IMR-90 (cell line): Measurements from ENCODE around the gene TNNI3K. TPM values are rescaled to one million over a fixed set of nuclear protein-coding genes. Genes with fewer than 3 reads are reported as not detected.

Experiments
- ATAC-seq: fragments of 200-7000 bp; cut with Tn5 transposase; 2 replicates; pipeline ENCODE4 v1.9.1; 2020; ENCODE audit warnings: low read depth, mild to moderate bottlenecking, moderate library complexity
- BruUV-seq: library from RNA; stranded (reverse); fragments of 400-500 nt; replicated peaks from 2 replicates; lab custom pipeline; 2021; lab: Mats Ljungman, UMichigan
- CTCF ChIA-PET: fragments of 300-600 bp; formaldehyde crosslinking; extraction: SDS; loops from one replicate; lab custom pipeline; 2021; ENCODE audit warnings: antibody characterized with exemption; lab: Yijun Ruan, JAX
- POLR2A ChIA-PET: fragments of 300-600 bp; sonication (Branson Sonifier 250); formaldehyde crosslinking; loops from one replicate; lab custom pipeline; 2022; ENCODE audit warnings: antibody characterized with exemption; ENCODE audit not compliant: unreplicated experiment; lab: Charles Lee
- DNase-seq: peaks from one replicate; pipeline ENCODE4 v3.0.0; 2013
- H2AFZ ChIP-seq: replicated peaks from 2 replicates; pipeline ENCODE3; 2013; ENCODE audit warnings: low read length, mild to moderate bottlenecking; ENCODE audit not compliant: poor library complexity
- H2AK5ac ChIP-seq: 2 replicates; pipeline ENCODE4 v1.6.1; 2013; ENCODE audit warnings: low read depth, low read length, inconsistent platforms
- H2AK9ac ChIP-seq: replicated peaks from 2 replicates; pipeline ENCODE3; 2013; ENCODE audit warnings: mild to moderate bottlenecking, low read depth, low read length, moderate library complexity; ENCODE audit not compliant: poor library complexity
- H2BK120ac ChIP-seq: 2 replicates; pipeline ENCODE4 v1.6.1; 2013; ENCODE audit warnings: low read depth, low read length, inconsistent platforms
- H2BK15ac ChIP-seq: 3 replicates; pipeline ENCODE4 v1.6.1; 2013; ENCODE audit warnings: low read depth, low read length, inconsistent platforms
- H2BK20ac ChIP-seq: 2 replicates; pipeline ENCODE4 v1.6.1; 2013; ENCODE audit warnings: low read depth, mild to moderate bottlenecking, inconsistent platforms, low read length, moderate library complexity
- H2BK5ac ChIP-seq: 2 replicates; pipeline ENCODE4 v1.6.1; 2013; ENCODE audit warnings: mild to moderate bottlenecking, low read depth, low read length, inconsistent platforms; ENCODE audit not compliant: poor library complexity, severe bottlenecking
- H3K14ac ChIP-seq: replicated peaks from 2 replicates; pipeline ENCODE4 v1.6.1; 2013; ENCODE audit warnings: low read depth, low read length, inconsistent platforms
- H3K18ac ChIP-seq: 2 replicates; pipeline ENCODE4 v1.6.1; 2013; ENCODE audit warnings: low read depth, low read length, control low read depth
- H3K23ac ChIP-seq: 2 replicates; pipeline ENCODE4 v1.6.1; 2013; ENCODE audit warnings: low read depth, low read length, inconsistent platforms
- H3K27ac ChIP-seq: 2 replicates; pipeline ENCODE4 v1.5.1; 2013; ENCODE audit warnings: mild to moderate bottlenecking, control low read depth, low read length; ENCODE audit not compliant: insufficient read depth
- H3K27me3 ChIP-seq: 2 replicates; pipeline ENCODE4 v1.6.1; 2013; ENCODE audit warnings: low read length; ENCODE audit not compliant: control insufficient read depth, insufficient read depth
- H3K36me3 ChIP-seq: 2 replicates; pipeline ENCODE4 v1.6.1; 2013; ENCODE audit warnings: low read length, mixed read lengths; ENCODE audit not compliant: control insufficient read depth, insufficient read depth
- H3K4ac ChIP-seq: 2 replicates; pipeline ENCODE4 v1.6.1; 2013; ENCODE audit warnings: low read depth, low read length, inconsistent platforms
- H3K4me1 ChIP-seq: 2 replicates; pipeline ENCODE4 v1.6.1; 2013; ENCODE audit warnings: low read length, mixed read lengths; ENCODE audit not compliant: control insufficient read depth, insufficient read depth
- H3K4me2 ChIP-seq: 2 replicates; pipeline ENCODE4 v1.6.1; 2013; ENCODE audit warnings: low read depth, mild to moderate bottlenecking, control low read depth, low read length, moderate library complexity
- H3K4me3 ChIP-seq: 2 replicates; pipeline ENCODE4 v1.5.1; 2013; ENCODE audit warnings: low read depth, mild to moderate bottlenecking, control low read depth, low read length, moderate library complexity; ENCODE audit not compliant: insufficient read depth
- H3K56ac ChIP-seq: 2 replicates; pipeline ENCODE4 v1.6.1; 2013; ENCODE audit warnings: low read length, inconsistent platforms; ENCODE audit not compliant: insufficient read depth; ENCODE audit errors: extremely low read depth
- H3K79me1 ChIP-seq, 2 experiments: 2 replicates each; pipeline ENCODE4 v1.6.1; 2013; ENCODE audit warnings: low read length in 2 of 2, inconsistent platforms in 1 of 2, low read depth in 1 of 2
- H3K9ac ChIP-seq: 2 replicates; pipeline ENCODE4 v1.6.1; 2013; ENCODE audit warnings: low read depth, low read length, control low read depth
- H3K9me1 ChIP-seq: 2 replicates; pipeline ENCODE4 v1.6.1; 2013; ENCODE audit warnings: low read length, inconsistent platforms; ENCODE audit not compliant: insufficient read depth
- H3K9me3 ChIP-seq: 2 replicates; pipeline ENCODE4 v1.6.1; 2013; ENCODE audit warnings: low read length; ENCODE audit not compliant: control insufficient read depth, insufficient read depth
- H4K20me1 ChIP-seq: 2 replicates; pipeline ENCODE4 v1.6.1; 2013; ENCODE audit warnings: low read length, inconsistent platforms; ENCODE audit not compliant: insufficient read depth
- H4K5ac ChIP-seq: 2 replicates; pipeline ENCODE4 v1.6.1; 2013; ENCODE audit warnings: mild to moderate bottlenecking, low read depth, low read length, control low read depth
- H4K8ac ChIP-seq, 2 experiments: 2 replicates each; pipeline ENCODE4 v1.6.1; 2013; ENCODE audit warnings: low read depth in 2 of 2, low read length in 2 of 2, control low read depth in 1 of 2, inconsistent platforms in 1 of 2
- H4K91ac ChIP-seq: 2 replicates; pipeline ENCODE4 v1.6.1; 2013; ENCODE audit warnings: low read depth, low read length, inconsistent platforms; ENCODE audit not compliant: insufficient read depth
- BHLHE40 ChIP-seq: fragments of 150-350 bp; IDR thresholded peaks from 2 replicates; pipeline ENCODE4 v1.6.1; 2016; ENCODE audit warnings: mild to moderate bottlenecking, low read depth, low read length
- CEBPB ChIP-seq: IDR thresholded peaks from 2 replicates; pipeline ENCODE4 v1.6.1; 2012; ENCODE audit warnings: low read depth, low read length, improper control_type of control experiment
- CHD1 ChIP-seq: IDR thresholded peaks from 2 replicates; pipeline ENCODE4 v1.6.1; 2012; ENCODE audit warnings: low read depth, low read length, improper control_type of control experiment
- ELK1 ChIP-seq: fragments of 150-350 bp; IDR thresholded peaks from 2 replicates; pipeline ENCODE4 v1.6.1; 2016; ENCODE audit warnings: low read depth, mild to moderate bottlenecking, low read length, moderate library complexity, borderline replicate concordance
- MAFK ChIP-seq: IDR thresholded peaks from 2 replicates; pipeline ENCODE4 v1.6.1; 2012; ENCODE audit warnings: low read depth, low read length, improper control_type of control experiment
- MAZ ChIP-seq: IDR thresholded peaks from 2 replicates; pipeline ENCODE4 v1.6.1; 2012; ENCODE audit warnings: low read depth, mild to moderate bottlenecking, low read length, improper control_type of control experiment, moderate library complexity, borderline replicate concordance
- MXI1 ChIP-seq: IDR thresholded peaks from 2 replicates; pipeline ENCODE4 v1.6.1; 2012; ENCODE audit warnings: low read depth, mild to moderate bottlenecking, low read length, moderate library complexity, borderline replicate concordance
- NFE2L2 ChIP-seq: fragments of 150-350 bp; IDR thresholded peaks from 2 replicates; pipeline ENCODE4 v1.6.1; 2016; ENCODE audit warnings: low read depth, mild to moderate bottlenecking, low read length
- POLR2A ChIP-seq: IDR thresholded peaks from 2 replicates; pipeline ENCODE4 v1.6.1; 2012; ENCODE audit warnings: mild to moderate bottlenecking, low read depth, low read length
- RCOR1 ChIP-seq: IDR thresholded peaks from 2 replicates; pipeline ENCODE4 v1.6.1; 2012; ENCODE audit warnings: mild to moderate bottlenecking, low read length, improper control_type of control experiment; ENCODE audit not compliant: insufficient replicate concordance
- RFX5 ChIP-seq: IDR thresholded peaks from 2 replicates; pipeline ENCODE4 v1.8.0; 2012; ENCODE audit warnings: low read depth, mild to moderate bottlenecking, low read length, moderate library complexity
- SMC3 ChIP-seq: fragments of 150-350 bp; IDR thresholded peaks from 2 replicates; pipeline ENCODE4 v1.6.1; 2016; ENCODE audit warnings: low read depth, mild to moderate bottlenecking, antibody characterized with exemption, low read length, moderate library complexity
- WGBS, 2 experiments: methylation state at CpG; one replicate each; pipeline versions ENCODE4 v1.1.5 to v1.1.7; 2013; ENCODE audit warnings: missing lambda C conversion rate in 2 of 2; ENCODE audit not compliant: insufficient read length in 1 of 2; ENCODE audit errors: extremely low coverage in 2 of 2; 5-methylcytosine and 5-hydroxymethylcytosine counted together
- dilution Hi-C: fragments of 300-500 bp; cut with HindIII; formaldehyde crosslinking; loops from one replicate; pipeline ENCODE4 v1.14.3; 2018; ENCODE audit warnings: low sequenced_read_pairs; ENCODE audit not compliant: unreplicated experiment
- in situ Hi-C: fragments of 300-500 bp; cut with MboI; formaldehyde crosslinking; loops from 3 replicates; pipeline ENCODE4 v1.14.3; 2019; ENCODE audit warnings: low sequenced_read_pairs, inconsistent platforms, mixed read lengths
- intact Hi-C: fragments of 100-400 bp; cut with micrococcal nuclease; formaldehyde crosslinking; loops from 2 replicates; pipeline ENCODE4 v1.10.0; 2022
- polyA plus RNA-seq, 3 experiments: library from polyadenylated mRNA; depleted of rRNA; stranded (reverse); fragments of >200 nt; gene quantifications; 2 replicates each; pipeline ENCODE4 v1.2.3, GENCODE V29; 2012; ENCODE audit warnings: low replicate concordance in 1 of 3
- total RNA-seq: library from RNA; depleted of rRNA; stranded (reverse); fragments of >200 nt; gene quantifications from 2 replicates; pipeline ENCODE4 v1.2.3, GENCODE V29; 2012
- TF ChIP-seq, protein P1 (sequence below): conservative IDR thresholded peaks from 2 replicates; pipeline ENCODE4 v1.5.1; 2012; ENCODE audit warnings: mild to moderate bottlenecking, low read depth, low read length, improper control_type of control experiment
- TF ChIP-seq, protein P2 (sequence below): fragments of 150-350 bp; IDR thresholded peaks from 2 replicates; pipeline ENCODE4 v1.6.1; 2017; ENCODE audit warnings: mild to moderate bottlenecking, antibody characterized with exemption, low read length, low read depth

Gene TNNI3K
- total and polyA plus RNA-seq, 2 of the 4 experiments (the other 2 are of a cell fraction): 0.90 to 1.3 TPM

DNA sequence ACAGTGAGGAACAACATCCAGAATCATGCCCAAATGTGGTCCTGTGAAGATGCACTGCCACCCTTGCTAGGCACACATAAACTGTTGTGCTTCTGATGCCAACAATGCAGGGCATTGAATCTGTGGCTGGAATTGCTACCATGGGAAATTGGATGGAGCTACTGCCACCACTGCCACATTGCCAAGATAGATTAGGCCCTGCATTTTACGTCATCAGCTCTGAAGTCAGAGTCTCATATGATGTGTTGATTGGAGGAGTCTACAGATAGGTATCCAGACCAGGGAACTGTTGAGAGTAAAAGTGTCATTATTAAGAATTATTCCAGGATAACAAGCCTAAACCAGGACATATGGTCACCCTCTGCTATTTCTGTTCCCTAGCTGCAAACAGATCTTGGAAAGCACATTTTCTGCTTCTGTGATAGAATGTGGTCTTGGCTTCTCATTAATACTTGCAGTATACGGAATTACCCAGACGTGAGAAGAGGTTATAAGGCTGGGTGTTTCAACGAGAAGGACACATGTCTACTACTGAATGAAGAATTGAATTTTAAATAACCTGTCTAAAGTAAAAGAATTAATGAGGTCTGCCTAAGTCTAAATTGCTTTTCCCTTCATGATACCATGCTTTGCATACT lies 106.6 kb downstream of the TNNI3K start:
- no peak overlapping the region for H3K4ac ChIP-seq
- no peak overlapping the region for H3K9ac ChIP-seq
- H2BK15ac ChIP-seq: no peak overlapping the region
- H3K36me3 ChIP-seq: no peaks in the 10 kb centered on the region
- no TSS peak for BruUV-seq
- peak overlapping the region; percentile 47 for H2AK9ac ChIP-seq
- ATAC-seq (no peak), DNase-seq (no peak)
- no peak overlapping the region for H3K27ac ChIP-seq
- in situ Hi-C loops: no loop called here
- H3K18ac ChIP-seq: no peak overlapping the region
- H4K8ac ChIP-seq: no peak overlapping the region
- no peak overlapping the region for H3K4me2 ChIP-seq
- no peak overlapping the region for H2AFZ ChIP-seq
- intact Hi-C loops: no loop called here
- no peak overlapping the region for H3K56ac ChIP-seq
- H2BK5ac ChIP-seq: no peak overlapping the region
- H3K79me1 ChIP-seq: no peaks in the 10 kb centered on the region
- H3K27me3 ChIP-seq: no peaks in the 10 kb centered on the region
- ChIA-PET POLR2A (no interaction called here), CTCF (no interaction called here)
- no peak overlapping the region for H3K23ac ChIP-seq
- H2AK5ac ChIP-seq: no peak overlapping the region
- H4K20me1 ChIP-seq: no peaks in the 10 kb centered on the region
- dilution Hi-C loops: no loop called here
- no peak overlapping the region for H4K5ac ChIP-seq
- H3K4me1 ChIP-seq: peaks cover 2% of the 10 kb centered on the region; the same call in 1 of the 2 replicates
- TF ChIP-seq ELK1 (no peak), BHLHE40 (no peak), CHD1 (no peak), RFX5 (no peak), SMC3 (no peak), CEBPB (no peak), MAFK (no peak), NFE2L2 (no peak), POLR2A (no peak), RCOR1 (no peak), MAZ (no peak), MXI1 (no peak)
- TF ChIP-seq, protein P1, sequence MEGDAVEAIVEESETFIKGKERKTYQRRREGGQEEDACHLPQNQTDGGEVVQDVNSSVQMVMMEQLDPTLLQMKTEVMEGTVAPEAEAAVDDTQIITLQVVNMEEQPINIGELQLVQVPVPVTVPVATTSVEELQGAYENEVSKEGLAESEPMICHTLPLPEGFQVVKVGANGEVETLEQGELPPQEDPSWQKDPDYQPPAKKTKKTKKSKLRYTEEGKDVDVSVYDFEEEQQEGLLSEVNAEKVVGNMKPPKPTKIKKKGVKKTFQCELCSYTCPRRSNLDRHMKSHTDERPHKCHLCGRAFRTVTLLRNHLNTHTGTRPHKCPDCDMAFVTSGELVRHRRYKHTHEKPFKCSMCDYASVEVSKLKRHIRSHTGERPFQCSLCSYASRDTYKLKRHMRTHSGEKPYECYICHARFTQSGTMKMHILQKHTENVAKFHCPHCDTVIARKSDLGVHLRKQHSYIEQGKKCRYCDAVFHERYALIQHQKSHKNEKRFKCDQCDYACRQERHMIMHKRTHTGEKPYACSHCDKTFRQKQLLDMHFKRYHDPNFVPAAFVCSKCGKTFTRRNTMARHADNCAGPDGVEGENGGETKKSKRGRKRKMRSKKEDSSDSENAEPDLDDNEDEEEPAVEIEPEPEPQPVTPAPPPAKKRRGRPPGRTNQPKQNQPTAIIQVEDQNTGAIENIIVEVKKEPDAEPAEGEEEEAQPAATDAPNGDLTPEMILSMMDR: no peak
- TF ChIP-seq, protein P2, sequence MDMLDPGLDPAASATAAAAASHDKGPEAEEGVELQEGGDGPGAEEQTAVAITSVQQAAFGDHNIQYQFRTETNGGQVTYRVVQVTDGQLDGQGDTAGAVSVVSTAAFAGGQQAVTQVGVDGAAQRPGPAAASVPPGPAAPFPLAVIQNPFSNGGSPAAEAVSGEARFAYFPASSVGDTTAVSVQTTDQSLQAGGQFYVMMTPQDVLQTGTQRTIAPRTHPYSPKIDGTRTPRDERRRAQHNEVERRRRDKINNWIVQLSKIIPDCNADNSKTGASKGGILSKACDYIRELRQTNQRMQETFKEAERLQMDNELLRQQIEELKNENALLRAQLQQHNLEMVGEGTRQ: no peak
- no peak overlapping the region for H3K4me3 ChIP-seq
- no peak overlapping the region for H2BK120ac ChIP-seq
- H4K91ac ChIP-seq: no peak overlapping the region
- 50% methylated on average over 2 of the region's 4 CpGs; no CpG with 5 or more reads in 1 of the 2 experiments for WGBS, 2 experiments
- H3K14ac ChIP-seq: no peak overlapping the region
- no peak overlapping the region for H2BK20ac ChIP-seq
- H3K9me3 ChIP-seq: no peaks in the 10 kb centered on the region
- H3K9me1 ChIP-seq: no peaks in the 10 kb centered on the region
